ENCODE measurements around the gene SLC45A3.
"Not testable (repeated sequence)": the region's sequence is repeated elsewhere in the genome, so short reads cannot be mapped to it uniquely, and the experiment has no call there.

Gene SLC45A3

GRCh38 chr1:205680073-205680851, at the start of gene SLC45A3:
Gene SLC45A3, minus strand, starts transcription at chr1:205680509. Its CDS starts 15,853 bp downstream, at chr1:205664656.
- peak; percentile 27 for DNase-seq

- no peak for DNase-seq
These were observed 46.4 kb upstream of the SLC45A3 start for GRCh38 chr1:205726619-205727125.

GRCh38 chr1:205725514-205725913, 45.2 kb upstream of the SLC45A3 start:
- no peak for DNase-seq

- DNase-seq, result not testable (repeated sequence)
These were observed 40.4 kb upstream of the SLC45A3 start for GRCh38 chr1:205720740-205721139.

GRCh38 chr1:205719762-205720161, 39.5 kb upstream of the SLC45A3 start:
- DNase-seq, result no peak

- DNase-seq, result no peak
These were observed 38.7 kb upstream of the SLC45A3 start for GRCh38 chr1:205719015-205719414.

- no peak for DNase-seq
These were observed 36.2 kb upstream of the SLC45A3 start for GRCh38 chr1:205716371-205717132.

- DNase-seq, result no peak
These were observed 35.3 kb upstream of the SLC45A3 start for GRCh38 chr1:205715628-205716027.

- no peak for DNase-seq
These were observed 34.6 kb upstream of the SLC45A3 start for GRCh38 chr1:205714906-205715246.

- no peak for DNase-seq
These were observed 34.0 kb upstream of the SLC45A3 start for GRCh38 chr1:205714190-205714905.

GRCh38 chr1:205711105-205712048, 31.1 kb upstream of the SLC45A3 start:
- peak; percentile 52 for DNase-seq

- DNase-seq, result no peak
These were observed 30.1 kb upstream of the SLC45A3 start for GRCh38 chr1:205710201-205711062.

GRCh38 chr1:205709640-205710039, 29.3 kb upstream of the SLC45A3 start:
- DNase-seq, result no peak

GRCh38 chr1:205709059-205709398, 28.7 kb upstream of the SLC45A3 start:
- DNase-seq, result no peak

GRCh38 chr1:205706601-205707502, 26.5 kb upstream of the SLC45A3 start:
- no peak for DNase-seq

GRCh38 chr1:205704903-205705302, 24.6 kb upstream of the SLC45A3 start:
- DNase-seq, result no peak

GRCh38 chr1:205703072-205703471, 22.8 kb upstream of the SLC45A3 start:
- DNase-seq, result no peak

GRCh38 chr1:205701891-205702290, 21.6 kb upstream of the SLC45A3 start:
- no peak for DNase-seq

GRCh38 chr1:205701420-205701819, 21.1 kb upstream of the SLC45A3 start:
- no peak for DNase-seq

GRCh38 chr1:205700865-205701401, 20.6 kb upstream of the SLC45A3 start:
- DNase-seq, result peak; percentile 53
